Right lobe of liver (tissue), 6 donors: ENCODE measurements around the gene PEMT. TPM values are rescaled to one million over a fixed set of nuclear protein-coding genes. Genes with fewer than 3 reads are reported as not detected.
"Not testable (repeated sequence)": the region's sequence is repeated elsewhere in the genome, so short reads cannot be mapped to it uniquely, and the experiment has no call there.

ENCODE experiments used
- ATAC-seq, 4 donors: fragments of 200-7000 bp; cut with Tn5 transposase; one replicate each; pipeline ENCODE4 v1.9.1; 2020; ENCODE audit warnings: mild to moderate bottlenecking in 4 of 4, moderate library complexity in 4 of 4
- DNase-seq, 3 donors: peaks; one replicate each; pipeline ENCODE4 v3.0.0-alpha.2; 2020
- H3K27ac ChIP-seq, 3 donors: fragments of 200-600 bp; one replicate each; pipeline ENCODE4 v1.8.0; 2022
- H3K27me3 ChIP-seq, 2 donors: fragments of 200-600 bp; one replicate each; pipeline ENCODE4 v1.8.0; 2022
- H3K36me3 ChIP-seq, 4 donors: fragments of 200-600 bp; sonication (generic) in 1 of 4; one replicate each; pipeline versions ENCODE4 v1.5.1 to v1.8.0; 2017 to 2022; ENCODE audit warnings: control low read depth in 1 of 4
- H3K4me1 ChIP-seq, 4 donors: fragments of 200-600 bp; sonication (generic) in 1 of 4; one replicate each; pipeline versions ENCODE4 v1.5.1 to v1.8.0; 2017 to 2022; ENCODE audit warnings: control low read depth in 1 of 4
- H3K4me3 ChIP-seq, 3 donors: fragments of 200-600 bp; one replicate each; pipeline ENCODE4 v1.8.0; 2022
- H3K9me3 ChIP-seq, 4 donors: fragments of 200-600 bp; sonication (generic) in 1 of 4; one replicate each; pipeline versions ENCODE4 v1.5.1 to v1.8.0; 2017 to 2022; ENCODE audit warnings: control low read depth in 1 of 4
- POLR2A ChIP-seq: fragments of 450-650 bp; IDR thresholded peaks from one replicate; pipeline ENCODE4 v1.6.1; 2017; ENCODE audit warnings: antibody characterized with exemption, mild to moderate bottlenecking
- WGBS: methylation state at CpG from one replicate; pipeline ENCODE4 v1.1.6; 2018; ENCODE audit warnings: low coverage, low lambda C conversion rate; ENCODE audit not compliant: insufficient coverage; ENCODE audit errors: missing lambda C conversion rate; 5-methylcytosine and 5-hydroxymethylcytosine counted together
- intact Hi-C, 2 donors: fragments of 100-400 bp; cut with DNase I; formaldehyde crosslinking; loops; one replicate each; pipeline versions ENCODE4 v1.11.2 to v1.14.1; 2022
- total RNA-seq, 6 experiments: library from RNA; depleted of rRNA in 2 of 6; stranded (reverse); fragments of >200 nt in 2 of 6; fragmentation: NEBNext Ultra II Directional in 3 of 6; extraction: Animal tissue kit (Norgen Biotek cat#: 25700) in 3 of 6; gene quantifications; one replicate each; pipeline versions ENCODE4 v1.1.0 to v1.2.4, GENCODE V29; 2016 to 2023
- TF ChIP-seq, protein P1 (sequence below), 4 donors: fragments of 200-600 bp in 3 of 4; fragments of 450-650 bp in 1 of 4; IDR thresholded peaks; one replicate each; pipeline versions ENCODE4 v1.5.1 to v1.8.0; 2016 to 2022; ENCODE audit warnings: antibody characterized with exemption in 4 of 4, mild to moderate bottlenecking in 2 of 4
- donor health status: DM: no; HTN: yes; CAD: no.
- donor health status: DM: no; HTN: no; CAD: no.
- donor health status: DM: no; HTN: no; CAD: no.
- donor health status: DM: no; HTN: yes; CAD: no.
- donor health status: DM: no; HTN: yes; CAD: no.

Gene PEMT
- total RNA-seq, 6 experiments from 2014 or later = 92.4 to 184 (median 170) TPM

DNA sequence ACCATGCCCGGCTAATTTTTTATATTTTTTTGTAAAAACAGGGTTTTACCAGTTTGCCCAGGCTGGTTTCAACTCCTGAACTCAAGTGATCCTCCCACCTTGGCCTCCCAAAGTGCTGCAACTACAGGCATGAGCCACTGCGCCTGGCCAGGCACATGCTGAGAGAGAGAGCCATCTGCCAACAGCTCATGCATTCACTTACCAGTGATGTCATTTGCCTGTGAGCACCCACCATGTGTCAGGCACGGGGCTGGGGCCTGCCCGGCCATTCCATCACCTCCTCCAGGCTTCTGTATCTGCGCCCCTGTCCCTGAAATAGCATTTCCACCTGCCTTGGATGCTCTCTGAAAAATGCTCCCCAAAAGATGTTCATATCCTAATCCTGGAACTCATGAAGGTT lies 43.6 kb upstream of the PEMT start:
- no peak overlapping the region for H3K27ac ChIP-seq
- no peaks in the 10 kb centered on the region for H3K4me1 ChIP-seq
- 93% methylated on average over 3 of the region's 5 CpGs for WGBS
- no peaks in the 10 kb centered on the region for H3K27me3 ChIP-seq
- H3K4me3 ChIP-seq = no peak overlapping the region
- intact Hi-C loops = loop anchor here in 1 of 2 donors (10.0 kb wide), 1 partner anchor 130 kb away; no protein-coding TSS in a partner anchor
- H3K36me3 ChIP-seq = no peaks in the 10 kb centered on the region
- no peak for DNase-seq
- TF ChIP-seq POLR2A = no peak
- TF ChIP-seq, protein P1, sequence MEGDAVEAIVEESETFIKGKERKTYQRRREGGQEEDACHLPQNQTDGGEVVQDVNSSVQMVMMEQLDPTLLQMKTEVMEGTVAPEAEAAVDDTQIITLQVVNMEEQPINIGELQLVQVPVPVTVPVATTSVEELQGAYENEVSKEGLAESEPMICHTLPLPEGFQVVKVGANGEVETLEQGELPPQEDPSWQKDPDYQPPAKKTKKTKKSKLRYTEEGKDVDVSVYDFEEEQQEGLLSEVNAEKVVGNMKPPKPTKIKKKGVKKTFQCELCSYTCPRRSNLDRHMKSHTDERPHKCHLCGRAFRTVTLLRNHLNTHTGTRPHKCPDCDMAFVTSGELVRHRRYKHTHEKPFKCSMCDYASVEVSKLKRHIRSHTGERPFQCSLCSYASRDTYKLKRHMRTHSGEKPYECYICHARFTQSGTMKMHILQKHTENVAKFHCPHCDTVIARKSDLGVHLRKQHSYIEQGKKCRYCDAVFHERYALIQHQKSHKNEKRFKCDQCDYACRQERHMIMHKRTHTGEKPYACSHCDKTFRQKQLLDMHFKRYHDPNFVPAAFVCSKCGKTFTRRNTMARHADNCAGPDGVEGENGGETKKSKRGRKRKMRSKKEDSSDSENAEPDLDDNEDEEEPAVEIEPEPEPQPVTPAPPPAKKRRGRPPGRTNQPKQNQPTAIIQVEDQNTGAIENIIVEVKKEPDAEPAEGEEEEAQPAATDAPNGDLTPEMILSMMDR (IDR thresholded peaks at IDR 0.05) = no peak
- H3K9me3 ChIP-seq = no peaks in the 10 kb centered on the region
- no peak for ATAC-seq

DNA sequence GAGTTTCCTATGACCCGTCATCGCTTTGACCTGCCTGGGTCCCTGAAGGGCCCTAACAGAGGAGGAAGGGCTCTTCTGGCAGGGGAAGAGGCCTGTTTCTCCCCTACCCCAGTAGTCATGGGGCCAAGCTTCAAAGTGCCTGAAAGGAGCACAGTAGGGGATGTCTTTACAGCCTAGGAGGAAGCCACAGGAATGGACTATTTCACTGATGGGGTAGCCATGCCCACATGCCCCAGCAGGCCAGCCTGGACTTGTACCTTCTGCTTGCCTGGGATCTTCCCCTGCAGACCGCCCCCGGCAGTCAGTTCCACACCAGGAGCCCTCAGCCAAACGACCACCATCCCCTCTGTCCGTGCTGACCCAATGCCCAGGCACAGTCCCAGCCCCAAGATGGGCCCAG lies 41.8 kb upstream of the PEMT start:
- H3K27ac ChIP-seq = no peak overlapping the region
- no peak overlapping the region for H3K4me3 ChIP-seq
- no peaks in the 10 kb centered on the region for H3K36me3 ChIP-seq
- DNase-seq (no peak), ATAC-seq (no peak)
- no peaks in the 10 kb centered on the region for H3K4me1 ChIP-seq
- intact Hi-C loops = loop anchor here in 1 of 2 donors (10.0 kb wide), 1 partner anchor 129 kb away; no protein-coding TSS in a partner anchor
- no peaks in the 10 kb centered on the region for H3K27me3 ChIP-seq
- H3K9me3 ChIP-seq = no peaks in the 10 kb centered on the region
- WGBS = no CpG with 5 or more reads among the region's 6 CpGs
- TF ChIP-seq, protein P1 (IDR thresholded peaks at IDR 0.05) = no peak
- no peak for TF ChIP-seq POLR2A

DNA sequence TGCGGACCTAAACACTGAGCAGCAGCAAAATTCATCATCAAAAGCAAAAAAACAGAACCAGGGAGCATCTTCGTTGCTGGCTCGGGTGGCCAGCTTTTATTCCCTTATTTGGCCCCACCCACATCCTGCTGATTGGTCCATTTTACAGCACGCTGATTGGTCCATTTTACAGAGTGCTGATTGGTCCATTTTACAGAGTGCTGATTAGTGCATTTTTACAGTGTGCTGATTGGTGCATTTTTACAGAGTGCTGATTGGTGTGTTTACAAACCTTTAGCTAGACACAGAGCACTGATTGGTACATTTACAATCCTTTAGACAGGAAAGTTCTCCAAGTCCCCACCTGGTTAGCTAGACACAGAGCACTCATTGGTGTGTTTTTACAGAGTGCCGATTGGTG lies 41.2 kb upstream of the PEMT start:
- H3K36me3 ChIP-seq, H3K9me3 ChIP-seq, H3K27me3 ChIP-seq, ATAC-seq, H3K4me3 ChIP-seq, DNase-seq, H3K4me1 ChIP-seq, H3K27ac ChIP-seq: not testable (repeated sequence)
- WGBS = 70% methylated on average over 5 of the region's 5 CpGs
- intact Hi-C loops = loop anchor here in 1 of 2 donors (10.0 kb wide), 1 partner anchor 128 kb away; no protein-coding TSS in a partner anchor

DNA sequence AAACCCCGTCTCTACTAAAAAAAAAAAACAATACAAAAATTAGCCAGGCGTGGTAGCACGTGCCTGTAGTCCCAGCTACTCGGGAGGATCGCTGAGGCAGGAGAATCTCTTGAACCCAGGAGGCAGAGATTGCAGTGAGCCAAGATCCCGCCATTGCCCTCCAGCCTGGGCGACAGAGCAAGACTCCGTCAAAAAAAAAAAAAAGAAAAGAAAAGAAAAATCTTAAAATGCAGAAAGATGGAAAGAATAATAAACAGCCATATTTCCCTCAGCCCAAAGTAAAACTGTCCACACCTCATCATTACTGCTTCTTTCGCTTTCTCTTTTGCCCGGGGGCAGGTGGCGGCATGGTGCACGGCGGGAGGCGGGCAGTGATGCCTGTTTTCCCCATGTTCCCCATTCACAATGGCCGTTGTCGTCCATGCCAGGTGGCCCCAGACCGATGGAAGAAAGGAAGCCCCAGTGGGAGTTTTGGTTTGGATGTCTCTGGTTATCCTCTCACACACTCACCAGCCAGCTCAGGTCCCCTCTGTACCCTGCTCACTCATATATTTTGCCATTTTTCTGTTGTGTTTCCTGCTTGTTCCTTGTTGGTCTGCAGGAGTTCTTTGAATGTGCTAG lies 37.0 kb upstream of the PEMT start:
- Histone ChIP-seq H3K4me1 (no peaks in the 10 kb centered on the region), H3K27me3 (no peaks in the 10 kb centered on the region), H3K36me3 (no peaks in the 10 kb centered on the region), H3K27ac (no peak overlapping the region), H3K9me3 (no peaks in the 10 kb centered on the region), H3K4me3 (no peak overlapping the region)
- no peak for TF ChIP-seq POLR2A
- TF ChIP-seq, protein P1 (IDR thresholded peaks at IDR 0.05) = no peak
- 49% methylated on average over 9 of the region's 17 CpGs for WGBS
- intact Hi-C loops = no loop called here
- ATAC-seq = peak; percentile 36 to 58 (median 42)
- no peak for DNase-seq

DNA sequence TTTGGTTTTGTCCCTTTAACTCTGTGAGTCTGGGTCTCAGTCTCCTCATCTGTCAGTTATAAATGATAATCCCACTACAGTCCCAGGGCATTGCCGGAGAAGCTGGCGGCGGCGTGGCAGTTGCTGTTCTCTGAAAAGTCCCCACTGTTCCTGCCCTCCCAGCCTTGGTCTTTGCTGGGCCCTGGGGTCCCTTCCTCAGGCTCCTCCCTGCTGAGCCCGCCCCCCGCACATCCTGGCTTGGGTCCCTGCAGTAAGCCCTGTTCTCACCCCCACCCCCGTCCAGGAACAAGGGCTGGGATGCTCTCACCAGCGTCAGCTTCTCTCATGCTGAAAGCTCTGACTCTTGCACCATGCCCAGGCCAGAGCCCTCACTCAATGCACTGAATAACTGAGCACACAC lies 35.3 kb upstream of the PEMT start:
- H3K4me1 ChIP-seq = no peaks in the 10 kb centered on the region
- no peak overlapping the region for H3K27ac ChIP-seq
- TF ChIP-seq, protein P1 (IDR thresholded peaks at IDR 0.05) = no peak
- no peak for TF ChIP-seq POLR2A
- whole genome bisulfite sequencing = no CpG with 5 or more reads among the region's 8 CpGs
- no peak overlapping the region for H3K4me3 ChIP-seq
- no peaks in the 10 kb centered on the region for H3K36me3 ChIP-seq
- H3K27me3 ChIP-seq = no peaks in the 10 kb centered on the region
- DNase-seq = no peak
- no peak for ATAC-seq
- no peaks in the 10 kb centered on the region for H3K9me3 ChIP-seq
- intact Hi-C loops = no loop called here
